Lung (tissue), 12 donors: ENCODE data around the gene MED7. TPM values are rescaled to one million over a fixed set of nuclear protein-coding genes. Genes with fewer than 3 reads are reported as not detected.
"Not testable (repeated sequence)": the region's sequence is repeated elsewhere in the genome, so short reads cannot be mapped to it uniquely, and the experiment has no call there.

Experiments used
- ATAC-seq: fragments of 200-7000 bp; cut with Tn5 transposase; one replicate; pipeline ENCODE4 v1.9.1; 2020; ENCODE audit warnings: moderate number of reproducible peaks; ENCODE audit not compliant: insufficient read depth, low FRiP score
- DNase-seq, 3 donors: peaks; one replicate each; pipeline ENCODE4 v3.0.0-alpha.2; 2013 to 2017
- H3K27ac ChIP-seq, 2 donors: one replicate each; pipeline ENCODE4 v1.5.1; 2013; ENCODE audit warnings: mild to moderate bottlenecking in 2 of 2, moderate library complexity in 2 of 2, control low read depth in 1 of 2, inconsistent platforms in 1 of 2, low read depth in 1 of 2, low read length in 1 of 2
- H3K27me3 ChIP-seq, 3 donors: one replicate each; pipeline ENCODE4 v1.5.1; 2013; ENCODE audit warnings: low read length in 2 of 3; ENCODE audit not compliant: control insufficient read depth in 3 of 3, insufficient read depth in 3 of 3
- H3K36me3 ChIP-seq, 4 donors: one replicate each; pipeline ENCODE4 v1.5.1; 2013; ENCODE audit warnings: low read length in 4 of 4, mild to moderate bottlenecking in 1 of 4, moderate library complexity in 1 of 4; ENCODE audit not compliant: control insufficient read depth in 4 of 4, insufficient read depth in 4 of 4
- H3K4me1 ChIP-seq, 5 donors: one replicate each; pipeline ENCODE4 v1.5.1; 2013; ENCODE audit warnings: low read length in 5 of 5, mild to moderate bottlenecking in 2 of 5, moderate library complexity in 1 of 5; ENCODE audit not compliant: control insufficient read depth in 5 of 5, insufficient read depth in 5 of 5
- H3K4me3 ChIP-seq: one replicate; pipeline ENCODE4 v1.5.1; 2013; ENCODE audit warnings: mild to moderate bottlenecking, control low read depth, moderate library complexity
- H3K9ac ChIP-seq, 2 donors: one replicate each; pipeline ENCODE4 v1.5.1; 2013; ENCODE audit warnings: low read length in 2 of 2, control low read depth in 1 of 2; ENCODE audit not compliant: insufficient read depth in 1 of 2
- H3K9me3 ChIP-seq, 4 donors: one replicate each; pipeline ENCODE4 v1.5.1; 2013; ENCODE audit warnings: low read length in 3 of 4, mild to moderate bottlenecking in 1 of 4, moderate library complexity in 1 of 4; ENCODE audit not compliant: control insufficient read depth in 4 of 4, insufficient read depth in 3 of 4
- WGBS, 2 donors: extraction: QIAGEN DNeasy Blood & Tissue Kit; methylation state at CpG; one replicate each; pipeline ENCODE4 v1.1.7; 2013; 5-methylcytosine and 5-hydroxymethylcytosine counted together
- polyA plus RNA-seq, 2 donors: library from polyadenylated mRNA; stranded (reverse); fragments of 200-250 nt; gene quantifications; one replicate each; pipeline ENCODE4 v1.2.1, GENCODE V29; 2013
- total RNA-seq, 2 donors: library from RNA; depleted of rRNA in 1 of 2; stranded (reverse); fragments of >200 nt in 1 of 2; gene quantifications; one replicate each; pipeline ENCODE4 v1.2.1, GENCODE V29; 2014 to 2021
- TF ChIP-seq, protein P1 (sequence below): IDR thresholded peaks from 2 replicates; pipeline ENCODE4 v1.5.1; 2012; ENCODE audit warnings: mild to moderate bottlenecking; ENCODE audit errors: control extremely low read depth, extremely low read depth
- donor health status: control.
- donor health status: control.
- donor health status: Bipolar disorder and iron deficiency.
- donor health status: healthy.
- donor health status: DM: yes; HTN: yes; CAD: no.

The MED7 gene
- total and polyA plus RNA-seq, 4 donors, result 9.3 to 16.1 (median 12.9) TPM

DNA sequence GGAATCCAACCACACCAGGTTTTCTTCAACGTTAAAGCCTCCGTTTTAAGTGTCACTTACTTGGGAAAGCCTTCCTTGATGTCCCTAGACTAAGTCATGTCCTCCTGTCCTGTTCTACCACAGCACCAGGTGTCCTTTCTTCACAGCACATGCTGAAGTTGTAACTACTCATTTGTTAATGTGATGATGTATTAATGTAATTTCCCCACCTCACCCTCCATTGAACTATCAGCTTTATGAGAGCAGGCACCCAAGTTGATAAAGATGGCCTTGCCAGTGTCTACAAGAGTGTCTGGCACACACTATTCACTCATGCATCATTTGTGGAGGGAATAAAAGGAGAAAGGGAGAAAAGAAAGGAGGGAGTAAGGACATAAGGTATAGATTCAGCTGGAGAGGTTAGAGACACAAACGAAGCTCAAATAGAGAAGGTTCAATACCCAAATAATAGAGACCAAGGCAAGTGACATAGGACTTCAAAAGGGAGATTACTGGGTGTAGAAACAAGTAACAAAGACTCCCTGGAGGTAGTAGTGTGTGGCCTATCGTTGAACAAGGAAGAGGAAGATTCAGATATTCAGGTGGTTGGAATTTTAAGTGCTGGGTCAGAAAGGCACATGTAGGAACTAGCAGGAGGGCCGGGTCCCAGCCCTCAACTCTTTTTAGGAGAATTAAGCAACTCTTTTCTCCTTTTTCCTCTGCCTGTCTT lies 44.5 kb upstream of the MED7 start:
- Histone ChIP-seq H3K4me3 (no peak overlapping the region), H3K36me3 (no peaks in the 10 kb centered on the region), H3K27me3 (peaks cover 0 to 2% (median 0%) of the 10 kb centered on the region in 3 donors), H3K4me1 (peaks cover 0 to 2% (median 0%) of the 10 kb centered on the region in 5 donors), H3K9me3 (no peaks in the 10 kb centered on the region), H3K27ac (no peak overlapping the region), H3K9ac (no peak overlapping the region)
- TF ChIP-seq, protein P1, sequence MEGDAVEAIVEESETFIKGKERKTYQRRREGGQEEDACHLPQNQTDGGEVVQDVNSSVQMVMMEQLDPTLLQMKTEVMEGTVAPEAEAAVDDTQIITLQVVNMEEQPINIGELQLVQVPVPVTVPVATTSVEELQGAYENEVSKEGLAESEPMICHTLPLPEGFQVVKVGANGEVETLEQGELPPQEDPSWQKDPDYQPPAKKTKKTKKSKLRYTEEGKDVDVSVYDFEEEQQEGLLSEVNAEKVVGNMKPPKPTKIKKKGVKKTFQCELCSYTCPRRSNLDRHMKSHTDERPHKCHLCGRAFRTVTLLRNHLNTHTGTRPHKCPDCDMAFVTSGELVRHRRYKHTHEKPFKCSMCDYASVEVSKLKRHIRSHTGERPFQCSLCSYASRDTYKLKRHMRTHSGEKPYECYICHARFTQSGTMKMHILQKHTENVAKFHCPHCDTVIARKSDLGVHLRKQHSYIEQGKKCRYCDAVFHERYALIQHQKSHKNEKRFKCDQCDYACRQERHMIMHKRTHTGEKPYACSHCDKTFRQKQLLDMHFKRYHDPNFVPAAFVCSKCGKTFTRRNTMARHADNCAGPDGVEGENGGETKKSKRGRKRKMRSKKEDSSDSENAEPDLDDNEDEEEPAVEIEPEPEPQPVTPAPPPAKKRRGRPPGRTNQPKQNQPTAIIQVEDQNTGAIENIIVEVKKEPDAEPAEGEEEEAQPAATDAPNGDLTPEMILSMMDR, result no peak
- ATAC-seq (no peak), DNase-seq (no peak)
- WGBS, 2 donors, result 65 to 74% methylated on average over 5 of the region's 5 CpGs

DNA sequence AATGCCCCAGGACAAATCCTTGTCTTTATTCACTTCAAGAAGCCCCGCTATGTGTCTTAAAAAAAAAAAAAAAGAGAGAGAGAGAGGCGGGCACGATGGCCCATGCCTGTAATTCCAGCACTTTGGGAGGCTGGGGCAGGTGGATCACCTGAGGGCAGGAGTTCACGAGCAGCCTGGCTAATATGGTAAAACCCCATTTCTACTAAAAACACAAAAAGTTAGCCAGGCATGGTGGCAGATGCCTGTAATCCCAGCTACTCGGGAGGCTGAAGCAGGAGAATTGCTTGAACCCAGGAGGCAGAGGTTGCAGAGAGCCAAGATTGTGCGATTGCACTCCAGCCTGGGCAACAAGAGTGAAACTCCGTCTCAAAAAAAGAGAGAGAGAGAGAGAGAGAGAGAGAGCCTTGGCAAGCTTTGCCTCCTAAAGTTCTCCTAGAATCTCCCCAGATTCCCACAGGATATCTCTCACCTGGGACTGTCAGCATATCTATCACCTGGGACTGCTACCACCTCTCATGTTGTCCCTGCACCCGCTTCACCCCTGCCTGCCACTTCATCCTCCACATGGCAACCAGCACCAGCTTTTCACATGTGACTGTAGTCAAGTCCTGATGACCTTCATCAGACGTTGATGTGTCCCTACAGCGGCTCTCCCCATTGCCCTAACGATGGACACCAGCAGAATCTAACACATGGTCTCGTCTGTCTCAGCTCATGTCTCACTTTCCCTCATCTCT lies 43.8 kb upstream of the MED7 start:
- WGBS, 2 donors, result 76 to 84% methylated on average over 12 of the region's 12 CpGs
- TF ChIP-seq, protein P1, result no peak
- Histone ChIP-seq H3K4me1 (peaks cover 0 to 2% (median 0%) of the 10 kb centered on the region in 5 donors), H3K36me3 (no peaks in the 10 kb centered on the region), H3K27ac (no peak overlapping the region), H3K9me3 (no peaks in the 10 kb centered on the region), H3K9ac (no peak overlapping the region), H3K27me3 (peaks cover 0 to 2% (median 0%) of the 10 kb centered on the region in 3 donors), H3K4me3 (no peak overlapping the region)
- DNase-seq, result no peak
- ATAC-seq, result no peak

DNA sequence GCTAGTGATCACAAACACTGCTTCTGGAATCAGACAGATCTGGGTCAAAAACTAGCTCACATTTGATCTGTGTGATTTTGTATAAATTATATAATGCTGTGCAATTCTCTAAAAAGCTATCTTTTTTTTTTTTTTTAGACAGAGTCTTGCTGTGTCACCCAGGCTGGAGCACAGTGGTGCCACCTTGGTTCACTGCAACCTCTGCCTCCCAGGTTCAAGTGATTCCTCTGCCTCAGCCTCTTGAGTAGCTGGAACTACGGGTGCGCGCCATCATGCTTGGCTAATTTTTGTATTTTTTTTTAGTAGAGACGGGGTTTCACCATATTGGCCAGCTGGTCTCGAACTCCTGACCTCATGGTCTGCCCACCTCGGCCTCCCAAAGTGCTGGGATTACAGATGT lies 42.5 kb upstream of the MED7 start:
- not testable (repeated sequence) for ATAC-seq, H3K4me3 ChIP-seq, H3K4me1 ChIP-seq, H3K36me3 ChIP-seq, DNase-seq, H3K27ac ChIP-seq, H3K27me3 ChIP-seq, H3K9me3 ChIP-seq, H3K9ac ChIP-seq
- WGBS, 2 donors, result 90 to 96% methylated on average over 6 of the region's 6 CpGs

DNA sequence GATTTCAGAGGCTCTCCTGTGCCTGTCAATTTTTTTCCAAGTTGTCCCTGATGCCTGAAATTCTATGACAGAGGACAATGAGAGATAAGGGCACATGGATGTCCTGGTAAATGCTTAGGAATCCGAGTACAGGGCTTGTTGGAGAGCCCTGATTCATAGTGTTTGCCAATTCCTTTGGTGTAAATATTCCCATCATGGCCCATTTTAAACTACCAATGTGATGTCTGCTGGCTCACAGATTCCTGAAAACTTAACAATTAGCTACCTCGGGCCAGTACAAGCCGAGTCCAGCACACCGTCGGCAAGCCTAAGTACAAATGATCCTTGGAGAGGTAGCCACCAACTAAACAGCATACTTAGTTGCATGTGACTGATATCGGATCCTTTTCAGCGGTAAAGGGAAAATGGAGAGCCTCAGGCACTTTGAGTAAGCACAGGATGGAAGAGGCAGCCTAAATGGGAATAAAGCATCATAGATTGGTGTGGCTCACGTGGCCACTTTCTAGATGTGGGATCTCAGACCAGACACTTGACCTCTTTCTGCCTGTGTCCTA lies 41.5 kb upstream of the MED7 start:
- no peak for DNase-seq
- Histone ChIP-seq H3K27me3 (peaks cover 0 to 2% (median 0%) of the 10 kb centered on the region in 3 donors), H3K36me3 (no peaks in the 10 kb centered on the region), H3K4me1 (peaks cover 0 to 2% (median 0%) of the 10 kb centered on the region in 5 donors), H3K9me3 (no peaks in the 10 kb centered on the region), H3K4me3 (no peak overlapping the region), H3K27ac (no peak overlapping the region), H3K9ac (no peak overlapping the region)
- TF ChIP-seq, protein P1, result no peak
- WGBS, 2 donors, result 71 to 80% methylated on average over 8 of the region's 8 CpGs
- ATAC-seq, result no peak
